Brain microvascular endothelial cell (primary cell): Measurements from ENCODE around the gene PLAAT5.

Experiments used
- DNase-seq: peaks from one replicate; pipeline ENCODE4 v3.0.0-alpha.2; 2020
- H3K27ac ChIP-seq: fragments of 250-450 bp; sonication (Bioruptor Pico); 2 replicates; pipeline ENCODE4 v1.5.1; 2020; ENCODE audit warnings: mild to moderate bottlenecking, moderate library complexity
- H3K27me3 ChIP-seq: fragments of 250-450 bp; sonication (Bioruptor Pico); replicated peaks from 2 replicates; pipeline ENCODE4 v1.5.1; 2020; ENCODE audit warnings: mild to moderate bottlenecking
- H3K36me3 ChIP-seq: fragments of 250-450 bp; sonication (Bioruptor Pico); replicated peaks from 2 replicates; pipeline ENCODE4 v1.5.1; 2020; ENCODE audit warnings: mild to moderate bottlenecking
- H3K4me3 ChIP-seq: 2 replicates; pipeline ENCODE4 v1.5.1; 2011; ENCODE audit warnings: low read depth, mild to moderate bottlenecking, control low read depth, low read length, moderate library complexity
- CTCF ChIP-seq: IDR thresholded peaks from 2 replicates; pipeline ENCODE4 v1.5.1; 2011; ENCODE audit warnings: low read depth, mild to moderate bottlenecking, moderate library complexity, low read length, control low read depth, inconsistent platforms; ENCODE audit errors: missing control alignments
- in situ Hi-C: cut with HindIII; loops from 2 replicates; pipeline ENCODE4 v1.10.0; 2017; ENCODE audit warnings: low sequenced_read_pairs, low pct_ligation_motif_present

Gene PLAAT5

GRCh38 chr11:63507511-63507910 lies 16.5 kb upstream of the PLAAT5 start:
- in situ Hi-C loops: no loop called here
- no peak for DNase-seq
- no peaks in the 10 kb centered on the region for H3K27me3 ChIP-seq
- H3K27ac ChIP-seq: no peak overlapping the region
- H3K4me3 ChIP-seq: no peak overlapping the region
- no peak for TF ChIP-seq CTCF
- no peaks in the 10 kb centered on the region for H3K36me3 ChIP-seq

DNA sequence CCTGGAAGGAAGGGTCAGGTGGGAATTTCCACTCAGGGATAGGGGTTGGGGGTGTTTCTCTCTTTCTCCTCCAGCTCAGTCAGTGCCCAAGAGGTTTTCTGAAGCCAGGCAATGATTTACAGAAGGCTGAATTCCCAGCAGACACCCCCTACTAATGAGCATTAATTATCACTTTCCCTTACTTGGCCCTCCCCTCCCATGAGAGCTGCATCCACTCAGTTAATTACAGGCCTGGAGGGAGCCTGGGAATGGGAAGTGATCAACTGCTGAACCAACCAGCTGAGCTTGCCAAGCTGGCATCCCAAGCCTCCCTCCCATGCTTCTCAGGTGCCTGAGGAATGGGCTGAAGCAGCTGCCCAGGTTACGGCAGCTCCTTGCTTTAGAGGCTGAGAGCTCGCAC lies 15.9 kb upstream of the PLAAT5 start:
- no peak for TF ChIP-seq CTCF
- Histone ChIP-seq H3K4me3 (no peak overlapping the region), H3K27ac (no peak overlapping the region), H3K27me3 (no peaks in the 10 kb centered on the region), H3K36me3 (no peaks in the 10 kb centered on the region)
- in situ Hi-C loops: no loop called here
- no peak for DNase-seq

- in situ Hi-C loops: no loop called here
- H3K36me3 ChIP-seq: no peaks in the 10 kb centered on the region
- no peak for TF ChIP-seq CTCF
- H3K27ac ChIP-seq: no peak within 1 kb of the TSS
- H3K4me3 ChIP-seq: no peak within 1 kb of the TSS
- no peak for DNase-seq
- H3K27me3 ChIP-seq: no peaks in the 10 kb centered on the region
Observed at GRCh38 chr11:63505857-63506528, 15.0 kb upstream of the PLAAT5 start, which contains the start of gene LGALS12. TSS of gene LGALS12 (plus strand) at chr11:63506084. CDS start at chr11:63506459, 375 bp downstream.

GRCh38 chr11:63504933-63505586 lies 14.1 kb upstream of the PLAAT5 start:
- in situ Hi-C loops: no loop called here
- no peaks in the 10 kb centered on the region for H3K27me3 ChIP-seq
- no peaks in the 10 kb centered on the region for H3K36me3 ChIP-seq
- H3K4me3 ChIP-seq: no peak overlapping the region
- no peak for TF ChIP-seq CTCF
- no peak overlapping the region for H3K27ac ChIP-seq
- no peak for DNase-seq

DNA sequence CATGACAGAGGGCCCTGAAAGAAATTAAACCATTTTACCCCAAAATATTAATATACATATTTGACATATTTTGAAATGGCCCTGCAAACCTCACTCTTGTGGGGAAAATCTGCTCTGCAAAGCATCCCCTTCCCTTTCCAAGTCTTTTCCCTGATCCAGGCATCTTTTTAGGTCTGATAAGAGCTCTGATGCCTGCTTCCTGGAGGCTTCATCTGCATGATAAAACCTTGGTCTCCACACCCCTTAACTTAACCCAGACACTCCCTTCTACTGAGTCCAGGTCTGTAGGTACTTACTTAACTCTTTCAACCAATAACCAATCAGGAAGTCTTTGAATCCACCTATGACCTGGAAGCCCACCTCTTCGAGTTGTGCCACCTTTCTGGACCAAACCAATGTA lies 13.1 kb upstream of the PLAAT5 start:
- in situ Hi-C loops: no loop called here
- Histone ChIP-seq H3K4me3 (no peak overlapping the region), H3K27ac (no peak overlapping the region), H3K36me3 (no peaks in the 10 kb centered on the region), H3K27me3 (no peaks in the 10 kb centered on the region)
- no peak for DNase-seq
- no peak for TF ChIP-seq CTCF
